GM23338 (cell line): ENCODE data around the gene INPP4B.

ENCODE experiments used
- CTCF ChIP-seq, 2 experiments: fragments of 200-600 bp in 1 of 2; sonication (generic) in 1 of 2; conservative IDR thresholded peaks; 2 replicates each; pipeline versions ENCODE4 v1.5.1 to v1.6.1; 2016 to 2017; ENCODE audit warnings: antibody characterized with exemption in 2 of 2, low read depth in 2 of 2, mild to moderate bottlenecking in 2 of 2, moderate library complexity in 1 of 2
- EZH2 ChIP-seq: fragments of 200-600 bp; sonication (generic); IDR thresholded peaks from one replicate; pipeline ENCODE4 v1.8.0; 2017; ENCODE audit warnings: antibody characterized with exemption, mild to moderate bottlenecking, low read depth; ENCODE audit not compliant: unreplicated experiment
- EZH2phosphoT487 ChIP-seq: fragments of 200-600 bp; sonication (generic); IDR thresholded peaks from one replicate; pipeline ENCODE4 v1.8.1; 2018; ENCODE audit warnings: antibody characterized with exemption; ENCODE audit not compliant: unreplicated experiment
- JUNB ChIP-seq: IDR thresholded peaks from one replicate; pipeline ENCODE4 v1.6.1; 2016; ENCODE audit warnings: antibody characterized with exemption; ENCODE audit not compliant: unreplicated experiment
- POLR2AphosphoS5 ChIP-seq: IDR thresholded peaks from 2 replicates; pipeline ENCODE4 v1.6.1; 2016; ENCODE audit warnings: antibody characterized with exemption, low read depth
- REST ChIP-seq: IDR thresholded peaks from one replicate; pipeline ENCODE4 v1.6.1; 2018; ENCODE audit warnings: antibody characterized with exemption; ENCODE audit not compliant: unreplicated experiment
- ZNF331 ChIP-seq: fragments of 250-450 bp; sonication (Bioruptor Pico); IDR thresholded peaks from 2 replicates; pipeline ENCODE4 v1.5.0; 2020; ENCODE audit warnings: low read depth, mild to moderate bottlenecking, moderate library complexity

- TF ChIP-seq REST (no peak), POLR2AphosphoS5 (no peak), CTCF (conservative IDR thresholded peaks at IDR 0.05; ENCODE audit: low read depth in 2 of 2) (no peak), EZH2phosphoT487 (no peak), ZNF331 (CRISPR knock-in tag) (no peak), JUNB (no peak), EZH2 (no peak)
Observed at GRCh38 chr4:142045996-142046395, 800.1 kb downstream of the INPP4B start.
